H9 (cell line): Measurements from ENCODE around the gene USP8. TPM values are rescaled to one million over a fixed set of nuclear protein-coding genes. Genes with fewer than 3 reads are reported as not detected.

Experiments used
- DNase-seq: peaks from one replicate; pipeline ENCODE4 v3.0.0-alpha.2; 2017
- H2AFZ ChIP-seq: one replicate; pipeline ENCODE4 v1.6.1; 2013; ENCODE audit warnings: mild to moderate bottlenecking, low read length, control low read depth, moderate library complexity
- H2AK5ac ChIP-seq: 2 replicates; pipeline ENCODE4 v1.6.1; 2013; ENCODE audit warnings: low read length, control low read depth, mixed read lengths; ENCODE audit not compliant: insufficient read length
- H2BK120ac ChIP-seq: one replicate; pipeline ENCODE4 v1.6.1; 2013; ENCODE audit warnings: low read depth, mild to moderate bottlenecking, low read length, control low read depth, inconsistent platforms; ENCODE audit not compliant: poor library complexity, severe bottlenecking
- H2BK12ac ChIP-seq: 2 replicates; pipeline ENCODE4 v1.6.1; 2013; ENCODE audit warnings: low read length, control low read depth, mixed read lengths, low read depth; ENCODE audit not compliant: insufficient read length
- H2BK15ac ChIP-seq: 2 replicates; pipeline ENCODE4 v1.6.1; 2013; ENCODE audit warnings: low read depth, low read length, control low read depth
- H2BK20ac ChIP-seq: one replicate; pipeline ENCODE4 v1.6.1; 2013; ENCODE audit warnings: low read depth, mild to moderate bottlenecking, low read length, control low read depth, inconsistent platforms; ENCODE audit not compliant: poor library complexity, severe bottlenecking
- H2BK5ac ChIP-seq: 2 replicates; pipeline ENCODE4 v1.6.1; 2013; ENCODE audit warnings: low read length, control low read depth, mixed read lengths; ENCODE audit not compliant: insufficient read length
- H3K14ac ChIP-seq: 2 replicates; pipeline ENCODE4 v1.6.1; 2013; ENCODE audit warnings: low read length, control low read depth; ENCODE audit not compliant: insufficient read depth
- H3K18ac ChIP-seq: 2 replicates; pipeline ENCODE4 v1.6.1; 2013; ENCODE audit warnings: low read depth, mild to moderate bottlenecking, mixed read lengths, low read length, control low read depth; ENCODE audit not compliant: insufficient read length
- H3K23ac ChIP-seq: 2 replicates; pipeline ENCODE4 v1.6.1; 2013; ENCODE audit warnings: low read length, control low read depth, mixed read lengths, low read depth; ENCODE audit not compliant: insufficient read length
- H3K23me2 ChIP-seq: 2 replicates; pipeline ENCODE4 v1.6.1; 2013; ENCODE audit warnings: low read depth, mild to moderate bottlenecking, mixed read lengths, low read length, control low read depth; ENCODE audit not compliant: insufficient read length, poor library complexity, severe bottlenecking
- H3K27ac ChIP-seq: 2 replicates; pipeline ENCODE4 v1.5.1; 2013; ENCODE audit warnings: low read length, control low read depth, mixed read lengths, low read depth; ENCODE audit not compliant: insufficient read length
- H3K27me3 ChIP-seq: 2 replicates; pipeline ENCODE4 v1.6.1; 2013; ENCODE audit warnings: low read length, control low read depth, inconsistent platforms; ENCODE audit not compliant: insufficient read depth
- H3K4ac ChIP-seq: 2 replicates; pipeline ENCODE4 v1.6.1; 2013; ENCODE audit warnings: low read depth, mild to moderate bottlenecking, control low read depth, inconsistent platforms, low read length, moderate library complexity
- H3K4me1 ChIP-seq: 2 replicates; pipeline ENCODE4 v1.6.1; 2013; ENCODE audit warnings: low read length, control low read depth, inconsistent platforms; ENCODE audit not compliant: insufficient read depth
- H3K4me2 ChIP-seq: 2 replicates; pipeline ENCODE4 v1.6.1; 2013; ENCODE audit warnings: low read length, control low read depth, mixed read lengths; ENCODE audit not compliant: insufficient read length, insufficient read depth
- H3K56ac ChIP-seq: 2 replicates; pipeline ENCODE4 v1.6.1; 2013; ENCODE audit warnings: low read depth, mild to moderate bottlenecking, mixed read lengths, low read length, control low read depth; ENCODE audit not compliant: insufficient read length
- H3K79me1 ChIP-seq: 2 replicates; pipeline ENCODE4 v1.6.1; 2013; ENCODE audit warnings: low read depth, mild to moderate bottlenecking, moderate library complexity, low read length, control low read depth, inconsistent platforms; ENCODE audit not compliant: insufficient read depth, poor library complexity, severe bottlenecking
- H3K79me2 ChIP-seq: 2 replicates; pipeline ENCODE4 v1.6.1; 2013; ENCODE audit warnings: low read length, control low read depth, inconsistent platforms; ENCODE audit not compliant: insufficient read depth
- H3K9ac ChIP-seq: 2 replicates; pipeline ENCODE4 v1.6.1; 2013; ENCODE audit warnings: low read length, control low read depth, mixed read lengths; ENCODE audit not compliant: insufficient read length; ENCODE audit errors: extremely low read depth
- H3K9me3 ChIP-seq: one replicate; pipeline ENCODE4 v1.6.1; 2013; ENCODE audit warnings: low read depth, low read length, inconsistent platforms; ENCODE audit not compliant: control insufficient read depth
- H3T11ph ChIP-seq: one replicate; pipeline ENCODE4 v1.6.1; 2013; ENCODE audit warnings: mild to moderate bottlenecking, low read length, control low read depth, inconsistent platforms
- H4K20me1 ChIP-seq: one replicate; pipeline ENCODE4 v1.6.1; 2013; ENCODE audit not compliant: control insufficient read depth, insufficient read length, insufficient read depth
- H4K5ac ChIP-seq: 2 replicates; pipeline ENCODE4 v1.6.1; 2013; ENCODE audit warnings: low read depth, mild to moderate bottlenecking, mixed read lengths, low read length, control low read depth; ENCODE audit not compliant: insufficient read length
- H4K8ac ChIP-seq: replicated peaks from 2 replicates; pipeline ENCODE4 v1.6.1; 2013; ENCODE audit warnings: low read length, control low read depth, mixed read lengths, low read depth; ENCODE audit not compliant: insufficient read length
- H4K91ac ChIP-seq: 2 replicates; pipeline ENCODE4 v1.6.1; 2013; ENCODE audit warnings: low read depth, mild to moderate bottlenecking, moderate library complexity, mixed read lengths, low read length, control low read depth; ENCODE audit not compliant: insufficient read length
- H3K27ac Mint-ChIP-seq, 3 experiments: 2 replicates in 2 of 3; 3 replicates in 1 of 3; pipeline ENCODE4 v1.8.0; 2020 to 2021; ENCODE audit warnings: mixed read lengths in 3 of 3, mild to moderate bottlenecking in 1 of 3, moderate library complexity in 1 of 3
- H3K27me3 Mint-ChIP-seq: 2 replicates; pipeline ENCODE4 v1.8.0; 2021; ENCODE audit warnings: low read depth, mild to moderate bottlenecking, moderate library complexity, mixed read lengths
- H3K36me3 Mint-ChIP-seq, 3 experiments: 2 replicates in 2 of 3; 3 replicates in 1 of 3; pipeline ENCODE4 v1.8.0; 2020 to 2021; ENCODE audit warnings: low read depth in 3 of 3, mixed read lengths in 3 of 3; ENCODE audit not compliant: insufficient read depth in 1 of 3
- H3K4me1 Mint-ChIP-seq, 2 experiments: 2 replicates each; pipeline ENCODE4 v1.8.0; 2020; ENCODE audit warnings: mixed read lengths in 2 of 2
- H3K4me3 Mint-ChIP-seq, 2 experiments: 2 replicates in 1 of 2; 3 replicates in 1 of 2; pipeline ENCODE4 v1.8.0; 2020 to 2021; ENCODE audit warnings: mild to moderate bottlenecking in 2 of 2, mixed read lengths in 2 of 2, moderate library complexity in 1 of 2
- H3K9me3 Mint-ChIP-seq, 2 experiments: 2 replicates in 1 of 2; 3 replicates in 1 of 2; pipeline ENCODE4 v1.8.0; 2020; ENCODE audit warnings: mild to moderate bottlenecking in 2 of 2, mixed read lengths in 2 of 2, moderate library complexity in 1 of 2
- CTCF ChIP-seq: fragments of 200-600 bp; sonication (generic); conservative IDR thresholded peaks from 3 replicates; pipeline ENCODE4 v1.8.0; 2021; ENCODE audit warnings: antibody characterized with exemption, mild to moderate bottlenecking
- total RNA-seq: library from RNA; stranded (reverse); gene quantifications from 2 replicates; pipeline ENCODE4 v1.2.1, GENCODE V29; 2021

The USP8 gene
- total RNA-seq, 1 experiment from 2014 or later = 67.1 TPM

- no peak overlapping the region for H2BK12ac ChIP-seq
- H3K79me1 ChIP-seq = no peaks in the 10 kb centered on the region
- no peak overlapping the region for H2BK5ac ChIP-seq
- Mint-ChIP-seq H3K4me3 (no peak overlapping the region), H3K27me3 (no peaks in the 10 kb centered on the region), H3K4me1 (no peaks in the 10 kb centered on the region), H3K9me3 (peaks cover 3 to 6% of the 10 kb centered on the region in 2 experiments; a peak in 2 of 5 replicates), H3K36me3 (no peaks in the 10 kb centered on the region), H3K27ac (no peak overlapping the region)
- H2AK5ac ChIP-seq = no peak overlapping the region
- no peak overlapping the region for H3K56ac ChIP-seq
- no peak overlapping the region for H3K18ac ChIP-seq
- no peak overlapping the region for H2BK15ac ChIP-seq
- H2BK120ac ChIP-seq = no peak overlapping the region
- no peak overlapping the region for H3K23ac ChIP-seq
- no peak overlapping the region for H3K9ac ChIP-seq
- no peak overlapping the region for H3K4ac ChIP-seq
- no peaks in the 10 kb centered on the region for H4K20me1 ChIP-seq
- H4K5ac ChIP-seq = no peak overlapping the region
- H3K23me2 ChIP-seq = no peaks in the 10 kb centered on the region
- no peak overlapping the region for H3K14ac ChIP-seq
- no peaks in the 10 kb centered on the region; the same call in 1 of the 2 replicates for H3K79me2 ChIP-seq
- H3K4me1 ChIP-seq = no peaks in the 10 kb centered on the region
- H3T11ph ChIP-seq = no peak overlapping the region
- DNase-seq = no peak
- H3K4me2 ChIP-seq = no peak overlapping the region
- no peak overlapping the region for H3K27ac ChIP-seq
- no peaks in the 10 kb centered on the region for H3K9me3 ChIP-seq
- no peak overlapping the region for H2BK20ac ChIP-seq
- H3K27me3 ChIP-seq = no peaks in the 10 kb centered on the region
- H4K91ac ChIP-seq = no peak overlapping the region
- H4K8ac ChIP-seq = no peak overlapping the region
- TF ChIP-seq CTCF = no peak
- H2AFZ ChIP-seq = no peak overlapping the region
Observed at GRCh38 chr15:50513001-50513400, 88.8 kb downstream of the USP8 start.
